GM13976 (cell line): ENCODE data around the gene HTT-AS.

Source experiments
- DNase-seq: peaks from one replicate; pipeline ENCODE4 v3.0.0; 2012; ENCODE audit warnings: low spot score
- in situ Hi-C: fragments of 300-500 bp; cut with MboI; formaldehyde crosslinking; loops from one replicate; pipeline ENCODE4 v1.12.0; 2022; ENCODE audit warnings: low sequenced_read_pairs, mixed read lengths, inconsistent platforms; ENCODE audit not compliant: unreplicated experiment
- TF ChIP-seq, protein P1 (sequence below): IDR thresholded peaks from 2 replicates; pipeline ENCODE4 v1.5.1; 2012; ENCODE audit warnings: borderline replicate concordance, mild to moderate bottlenecking; ENCODE audit not compliant: insufficient read depth; ENCODE audit errors: extremely low read depth, missing control alignments, control extremely low read depth

The HTT-AS gene

DNA sequence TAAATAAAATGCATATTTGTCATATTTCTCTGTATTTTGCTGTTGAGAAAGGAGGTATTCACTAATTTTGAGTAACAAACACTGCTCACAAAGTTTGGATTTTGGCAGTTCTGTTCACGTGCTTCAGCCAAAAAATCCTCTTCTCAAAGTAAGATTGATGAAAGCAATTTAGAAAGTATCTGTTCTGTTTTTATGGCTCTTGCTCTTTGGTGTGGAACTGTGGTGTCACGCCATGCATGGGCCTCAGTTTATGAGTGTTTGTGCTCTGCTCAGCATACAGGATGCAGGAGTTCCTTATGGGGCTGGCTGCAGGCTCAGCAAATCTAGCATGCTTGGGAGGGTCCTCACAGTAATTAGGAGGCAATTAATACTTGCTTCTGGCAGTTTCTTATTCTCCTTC, 3.5 kb upstream of the HTT-AS start:
- peak; percentile 59 for DNase-seq

DNA sequence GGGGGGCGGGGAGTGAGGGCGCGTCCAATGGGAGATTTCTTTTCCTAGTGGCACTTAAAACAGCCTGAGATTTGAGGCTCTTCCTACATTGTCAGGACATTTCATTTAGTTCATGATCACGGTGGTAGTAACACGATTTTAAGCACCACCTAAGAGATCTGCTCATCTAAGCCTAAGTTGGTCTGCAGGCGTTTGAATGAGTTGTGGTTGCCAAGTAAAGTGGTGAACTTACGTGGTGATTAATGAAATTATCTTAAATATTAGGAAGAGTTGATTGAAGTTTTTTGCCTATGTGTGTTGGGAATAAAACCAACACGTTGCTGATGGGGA, 1.3 kb upstream of the HTT-AS start:
- in situ Hi-C loops, result no loop called here
- TF ChIP-seq, protein P1, sequence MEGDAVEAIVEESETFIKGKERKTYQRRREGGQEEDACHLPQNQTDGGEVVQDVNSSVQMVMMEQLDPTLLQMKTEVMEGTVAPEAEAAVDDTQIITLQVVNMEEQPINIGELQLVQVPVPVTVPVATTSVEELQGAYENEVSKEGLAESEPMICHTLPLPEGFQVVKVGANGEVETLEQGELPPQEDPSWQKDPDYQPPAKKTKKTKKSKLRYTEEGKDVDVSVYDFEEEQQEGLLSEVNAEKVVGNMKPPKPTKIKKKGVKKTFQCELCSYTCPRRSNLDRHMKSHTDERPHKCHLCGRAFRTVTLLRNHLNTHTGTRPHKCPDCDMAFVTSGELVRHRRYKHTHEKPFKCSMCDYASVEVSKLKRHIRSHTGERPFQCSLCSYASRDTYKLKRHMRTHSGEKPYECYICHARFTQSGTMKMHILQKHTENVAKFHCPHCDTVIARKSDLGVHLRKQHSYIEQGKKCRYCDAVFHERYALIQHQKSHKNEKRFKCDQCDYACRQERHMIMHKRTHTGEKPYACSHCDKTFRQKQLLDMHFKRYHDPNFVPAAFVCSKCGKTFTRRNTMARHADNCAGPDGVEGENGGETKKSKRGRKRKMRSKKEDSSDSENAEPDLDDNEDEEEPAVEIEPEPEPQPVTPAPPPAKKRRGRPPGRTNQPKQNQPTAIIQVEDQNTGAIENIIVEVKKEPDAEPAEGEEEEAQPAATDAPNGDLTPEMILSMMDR, result no peak
- DNase-seq, result no peak

More for the DNA sequence above, 3.5 kb upstream of the HTT-AS start:
- in situ Hi-C loops, result no loop called here
- TF ChIP-seq, protein P1, result no peak

GRCh38 chr4:3074846-3075651, 711 bp upstream of the HTT-AS start:
- TF ChIP-seq, protein P1, result no peak
- peak; percentile 70 for DNase-seq

GRCh38 chr4:3073158-3074077, 920 bp downstream of the HTT-AS start:
- TF ChIP-seq, protein P1, result peak; percentile 16
- no peak for DNase-seq
- in situ Hi-C loops, result no loop called here

More at GRCh38 chr4:3074846-3075651, 711 bp upstream of the HTT-AS start:
- in situ Hi-C loops, result no loop called here

DNA sequence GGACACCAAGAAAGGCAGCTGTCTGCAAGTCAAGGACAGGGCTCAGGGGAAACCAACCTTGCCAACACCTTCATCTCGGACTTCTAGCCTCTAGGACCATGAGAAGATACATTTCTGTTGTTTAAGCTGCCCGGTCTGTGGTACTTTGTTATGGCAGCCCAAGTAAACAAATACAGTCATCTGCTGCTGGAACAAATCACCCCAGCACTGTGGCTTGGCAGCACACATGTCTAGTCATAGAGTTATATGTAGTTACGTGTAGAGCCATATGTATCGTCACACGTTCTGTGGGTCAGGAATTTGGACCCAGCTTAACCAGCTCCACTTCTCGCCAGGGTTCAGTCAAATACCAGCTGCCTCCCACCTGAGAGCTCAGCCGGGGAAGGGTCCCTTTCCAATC, 2.5 kb downstream of the HTT-AS start:
- in situ Hi-C loops, result no loop called here
- no peak for DNase-seq
- TF ChIP-seq, protein P1, result no peak

- no peak for DNase-seq
- TF ChIP-seq, protein P1, result no peak
- in situ Hi-C loops, result no loop called here
Observed at GRCh38 chr4:3070709-3071500, 3.4 kb downstream of the HTT-AS start.
